IMR-90 (cell line): Measurements from ENCODE around the gene CYB561A3.

Experiments used
- BHLHE40 ChIP-seq: fragments of 150-350 bp; IDR thresholded peaks from 2 replicates; pipeline ENCODE4 v1.6.1; 2016; ENCODE audit warnings: mild to moderate bottlenecking, low read depth, low read length
- CEBPB ChIP-seq: IDR thresholded peaks from 2 replicates; pipeline ENCODE4 v1.6.1; 2012; ENCODE audit warnings: low read depth, low read length, improper control_type of control experiment
- CHD1 ChIP-seq: IDR thresholded peaks from 2 replicates; pipeline ENCODE4 v1.6.1; 2012; ENCODE audit warnings: low read depth, low read length, improper control_type of control experiment
- MAZ ChIP-seq: IDR thresholded peaks from 2 replicates; pipeline ENCODE4 v1.6.1; 2012; ENCODE audit warnings: low read depth, mild to moderate bottlenecking, low read length, improper control_type of control experiment, moderate library complexity, borderline replicate concordance
- MXI1 ChIP-seq: IDR thresholded peaks from 2 replicates; pipeline ENCODE4 v1.6.1; 2012; ENCODE audit warnings: low read depth, mild to moderate bottlenecking, low read length, moderate library complexity, borderline replicate concordance
- NFE2L2 ChIP-seq: fragments of 150-350 bp; IDR thresholded peaks from 2 replicates; pipeline ENCODE4 v1.6.1; 2016; ENCODE audit warnings: low read depth, mild to moderate bottlenecking, low read length
- POLR2A ChIP-seq: IDR thresholded peaks from 2 replicates; pipeline ENCODE4 v1.6.1; 2012; ENCODE audit warnings: mild to moderate bottlenecking, low read depth, low read length
- RAD21 ChIP-seq: IDR thresholded peaks from 2 replicates; pipeline ENCODE4 v1.6.1; 2012; ENCODE audit warnings: low read length, improper control_type of control experiment
- RFX5 ChIP-seq: IDR thresholded peaks from 2 replicates; pipeline ENCODE4 v1.8.0; 2012; ENCODE audit warnings: low read depth, mild to moderate bottlenecking, low read length, moderate library complexity
- SMC3 ChIP-seq: fragments of 150-350 bp; IDR thresholded peaks from 2 replicates; pipeline ENCODE4 v1.6.1; 2016; ENCODE audit warnings: low read depth, mild to moderate bottlenecking, antibody characterized with exemption, low read length, moderate library complexity
- TF ChIP-seq, protein P1 (sequence below): conservative IDR thresholded peaks from 2 replicates; pipeline ENCODE4 v1.5.1; 2012; ENCODE audit warnings: mild to moderate bottlenecking, low read depth, low read length, improper control_type of control experiment
- TF ChIP-seq, protein P2 (sequence below): fragments of 150-350 bp; IDR thresholded peaks from 2 replicates; pipeline ENCODE4 v1.6.1; 2017; ENCODE audit warnings: mild to moderate bottlenecking, antibody characterized with exemption, low read length, low read depth

DNA sequence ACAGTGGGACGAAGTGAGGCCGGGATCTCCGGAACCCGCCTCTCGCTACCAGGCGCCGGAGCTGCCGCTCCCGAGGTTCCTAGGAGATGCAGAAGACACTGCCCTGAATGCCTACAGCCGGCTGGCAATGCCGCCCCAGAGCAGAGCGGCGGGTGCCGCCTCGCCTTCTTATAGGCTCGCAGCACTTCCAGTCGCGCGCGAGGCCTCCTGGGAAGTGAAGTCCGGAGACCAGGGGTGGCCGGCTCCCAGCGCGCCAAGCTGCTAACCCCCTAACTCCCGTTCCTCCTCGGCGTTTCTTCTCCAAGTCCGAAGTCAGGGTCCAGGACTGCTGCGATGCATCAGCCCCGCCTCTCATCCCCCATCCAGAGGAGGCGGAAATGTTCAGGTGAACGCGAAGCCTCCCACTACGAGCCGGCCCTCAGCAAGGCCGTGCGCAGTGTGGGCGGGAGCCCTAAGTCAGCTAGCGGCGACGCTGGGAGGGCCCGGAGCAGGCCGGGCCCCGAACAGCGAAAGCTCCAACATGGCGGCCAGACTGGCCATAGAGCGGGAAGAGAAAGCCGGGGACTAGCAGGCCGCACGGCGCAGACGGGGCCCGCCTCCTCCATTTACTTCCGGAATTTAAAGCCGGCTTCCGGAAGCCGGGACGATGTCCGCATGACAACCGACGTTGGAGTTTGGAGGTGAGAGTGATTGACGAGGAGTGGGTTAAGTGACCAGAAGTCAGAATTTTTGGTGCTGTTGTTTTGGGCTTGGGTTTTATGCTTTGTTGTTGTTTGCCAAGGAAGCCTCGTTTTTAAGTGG is at the start of gene CYB561A3, which contains the start of gene TMEM138:
- TF ChIP-seq MAZ (peak; percentile 52; the same call in 1 of the 2 replicates), POLR2A (peak; percentile 88), MXI1 (0 out of 2 replicates have a peak, but pooled peaks have one; percentile 57), NFE2L2 (no peak), RFX5 (no peak), CHD1 (peak; percentile 92; the same call in 1 of the 2 replicates), BHLHE40 (no peak), CEBPB (no peak), SMC3 (no peak), RAD21 (no peak)
- TF ChIP-seq, protein P1, sequence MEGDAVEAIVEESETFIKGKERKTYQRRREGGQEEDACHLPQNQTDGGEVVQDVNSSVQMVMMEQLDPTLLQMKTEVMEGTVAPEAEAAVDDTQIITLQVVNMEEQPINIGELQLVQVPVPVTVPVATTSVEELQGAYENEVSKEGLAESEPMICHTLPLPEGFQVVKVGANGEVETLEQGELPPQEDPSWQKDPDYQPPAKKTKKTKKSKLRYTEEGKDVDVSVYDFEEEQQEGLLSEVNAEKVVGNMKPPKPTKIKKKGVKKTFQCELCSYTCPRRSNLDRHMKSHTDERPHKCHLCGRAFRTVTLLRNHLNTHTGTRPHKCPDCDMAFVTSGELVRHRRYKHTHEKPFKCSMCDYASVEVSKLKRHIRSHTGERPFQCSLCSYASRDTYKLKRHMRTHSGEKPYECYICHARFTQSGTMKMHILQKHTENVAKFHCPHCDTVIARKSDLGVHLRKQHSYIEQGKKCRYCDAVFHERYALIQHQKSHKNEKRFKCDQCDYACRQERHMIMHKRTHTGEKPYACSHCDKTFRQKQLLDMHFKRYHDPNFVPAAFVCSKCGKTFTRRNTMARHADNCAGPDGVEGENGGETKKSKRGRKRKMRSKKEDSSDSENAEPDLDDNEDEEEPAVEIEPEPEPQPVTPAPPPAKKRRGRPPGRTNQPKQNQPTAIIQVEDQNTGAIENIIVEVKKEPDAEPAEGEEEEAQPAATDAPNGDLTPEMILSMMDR, result no peak
- TF ChIP-seq, protein P2, sequence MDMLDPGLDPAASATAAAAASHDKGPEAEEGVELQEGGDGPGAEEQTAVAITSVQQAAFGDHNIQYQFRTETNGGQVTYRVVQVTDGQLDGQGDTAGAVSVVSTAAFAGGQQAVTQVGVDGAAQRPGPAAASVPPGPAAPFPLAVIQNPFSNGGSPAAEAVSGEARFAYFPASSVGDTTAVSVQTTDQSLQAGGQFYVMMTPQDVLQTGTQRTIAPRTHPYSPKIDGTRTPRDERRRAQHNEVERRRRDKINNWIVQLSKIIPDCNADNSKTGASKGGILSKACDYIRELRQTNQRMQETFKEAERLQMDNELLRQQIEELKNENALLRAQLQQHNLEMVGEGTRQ, result peak; percentile 45
